ENCODE data around the gene GLYATL2. TPM values are rescaled to one million over a fixed set of nuclear protein-coding genes. Genes with fewer than 3 reads are reported as not detected.

The GLYATL2 gene
- total and polyA plus RNA-seq, 2 of the 13 experiments (the other 11 are each of a cell fraction or from before 2014, with no cell fraction given): not detected

Other genes with a start within 250 kb of the GLYATL2 start
- gene CNTF, start 222.0 kb downstream of the GLYATL2 start, total RNA-seq (2016; rRNA removed; fragmentation: Illumina TruSeq; extraction: Trizol): 1.5 and 2.3 TPM in 2 replicates
- 0.47 and 0.51 TPM in 2 replicates for gene CNTF, start 222.0 kb downstream of the GLYATL2 start, polyA plus RNA-seq (2011; rRNA removed)
- gene GLYAT, start 112.8 kb downstream of the GLYATL2 start, total RNA-seq (2016; rRNA removed; fragmentation: Illumina TruSeq; extraction: Trizol): not detected in 2 replicates
- gene GLYAT, start 112.8 kb downstream of the GLYATL2 start, polyA plus RNA-seq (2011; rRNA removed): not detected in 2 replicates
- gene GLYATL1, start 94.8 kb upstream of the GLYATL2 start, total RNA-seq (2016; rRNA removed; fragmentation: Illumina TruSeq; extraction: Trizol): 0.17 TPM in 1 of 2 replicates, not detected in the other
- 0.17 TPM in 2 replicates for gene GLYATL1, start 94.8 kb upstream of the GLYATL2 start, polyA plus RNA-seq (2011; rRNA removed)
- not detected in 2 replicates for gene GLYATL1B, start 241.6 kb upstream of the GLYATL2 start, total RNA-seq (2016; rRNA removed; fragmentation: Illumina TruSeq; extraction: Trizol)
- gene GLYATL1B, start 241.6 kb upstream of the GLYATL2 start, polyA plus RNA-seq (2011; rRNA removed): not detected in 2 replicates